ENCODE results near the gene GLRX5. TPM values are rescaled to one million over a fixed set of nuclear protein-coding genes. Genes with fewer than 3 reads are reported as not detected.

GLRX5 gene
- total RNA-seq, 4 donors from 2014 or later: 5.9 to 40.3 (median 23.7) TPM

GRCh38 chr14:95525999-95526398 lies 8.9 kb upstream of the GLRX5 start:
- Histone ChIP-seq H3K4me1 (peaks cover 0 to 9% of the 10 kb centered on the region in 2 donors), H3K27me3 (no peaks in the 10 kb centered on the region), H3K4me3 (no peak overlapping the region), H3K27ac (peak overlapping the region; percentile 81 to 83), H3K9me3 (no peaks in the 10 kb centered on the region), H3K36me3 (no peaks in the 10 kb centered on the region)
- DNase-seq: no peak
- intact Hi-C loops (cut with DNase I; ENCODE audit: low total_unique reads): loop anchor here (5.0 kb wide), 1 partner anchor 84 kb away; no protein-coding TSS in a partner anchor
- TF ChIP-seq, protein P1, sequence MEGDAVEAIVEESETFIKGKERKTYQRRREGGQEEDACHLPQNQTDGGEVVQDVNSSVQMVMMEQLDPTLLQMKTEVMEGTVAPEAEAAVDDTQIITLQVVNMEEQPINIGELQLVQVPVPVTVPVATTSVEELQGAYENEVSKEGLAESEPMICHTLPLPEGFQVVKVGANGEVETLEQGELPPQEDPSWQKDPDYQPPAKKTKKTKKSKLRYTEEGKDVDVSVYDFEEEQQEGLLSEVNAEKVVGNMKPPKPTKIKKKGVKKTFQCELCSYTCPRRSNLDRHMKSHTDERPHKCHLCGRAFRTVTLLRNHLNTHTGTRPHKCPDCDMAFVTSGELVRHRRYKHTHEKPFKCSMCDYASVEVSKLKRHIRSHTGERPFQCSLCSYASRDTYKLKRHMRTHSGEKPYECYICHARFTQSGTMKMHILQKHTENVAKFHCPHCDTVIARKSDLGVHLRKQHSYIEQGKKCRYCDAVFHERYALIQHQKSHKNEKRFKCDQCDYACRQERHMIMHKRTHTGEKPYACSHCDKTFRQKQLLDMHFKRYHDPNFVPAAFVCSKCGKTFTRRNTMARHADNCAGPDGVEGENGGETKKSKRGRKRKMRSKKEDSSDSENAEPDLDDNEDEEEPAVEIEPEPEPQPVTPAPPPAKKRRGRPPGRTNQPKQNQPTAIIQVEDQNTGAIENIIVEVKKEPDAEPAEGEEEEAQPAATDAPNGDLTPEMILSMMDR (IDR thresholded peaks at IDR 0.05): no peak
- TF ChIP-seq POLR2A (IDR thresholded peaks at IDR 0.05): no peak

DNA sequence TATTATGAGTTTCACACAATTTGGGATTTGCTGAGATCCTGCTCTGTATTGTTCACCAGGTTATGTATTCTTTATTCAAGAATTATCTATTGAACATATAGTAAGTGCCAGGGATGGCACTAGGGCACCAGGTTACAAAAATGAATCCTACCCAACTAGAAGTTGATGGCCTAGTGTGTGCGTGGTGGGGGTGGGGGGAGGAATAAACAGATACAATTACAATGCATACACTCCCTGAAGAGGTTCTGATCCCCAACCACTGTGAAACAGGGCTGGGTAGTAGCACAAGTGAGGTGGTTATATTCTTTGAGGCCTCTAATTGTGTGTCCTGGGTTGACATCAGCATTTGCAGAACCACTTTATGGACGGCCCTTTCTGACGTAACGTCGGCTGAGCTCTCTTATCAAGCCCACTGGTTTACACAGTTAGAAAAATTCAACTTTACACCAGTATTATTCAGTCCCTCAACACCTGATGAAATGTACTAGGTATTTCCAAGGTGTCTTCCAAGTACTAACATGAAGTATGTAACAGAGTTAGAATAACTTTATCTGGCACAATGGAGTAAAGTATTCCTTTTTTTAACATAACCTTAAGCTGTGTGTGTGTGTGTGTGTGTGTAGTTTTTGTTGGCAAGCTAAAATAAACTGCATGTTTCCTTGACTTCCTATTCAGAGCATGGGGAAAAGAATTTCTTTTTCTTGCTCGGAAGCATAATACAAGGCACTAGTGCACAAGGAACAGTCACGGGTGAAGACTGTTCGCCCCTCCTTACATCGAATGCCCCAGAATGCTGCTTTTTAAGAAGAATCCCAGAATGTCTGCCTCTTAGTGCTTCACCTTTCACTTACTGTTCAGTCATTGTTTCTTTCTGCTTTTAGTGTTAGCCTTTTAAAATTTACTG lies 8.1 kb upstream of the GLRX5 start:
- DNase-seq: no peak
- Histone ChIP-seq H3K9me3 (no peaks in the 10 kb centered on the region), H3K36me3 (no peaks in the 10 kb centered on the region), H3K4me3 (no peak overlapping the region), H3K27ac (peak overlapping the region; percentile 81 to 83), H3K27me3 (no peaks in the 10 kb centered on the region), H3K4me1 (peaks cover 0 to 15% of the 10 kb centered on the region in 2 donors)
- intact Hi-C loops (cut with DNase I; ENCODE audit: low total_unique reads): loop anchor here (5.0 kb wide), 1 partner anchor 84 kb away; no protein-coding TSS in a partner anchor
- no peak for TF ChIP-seq POLR2A (IDR thresholded peaks at IDR 0.05)
- TF ChIP-seq, protein P1 (IDR thresholded peaks at IDR 0.05): no peak

DNA sequence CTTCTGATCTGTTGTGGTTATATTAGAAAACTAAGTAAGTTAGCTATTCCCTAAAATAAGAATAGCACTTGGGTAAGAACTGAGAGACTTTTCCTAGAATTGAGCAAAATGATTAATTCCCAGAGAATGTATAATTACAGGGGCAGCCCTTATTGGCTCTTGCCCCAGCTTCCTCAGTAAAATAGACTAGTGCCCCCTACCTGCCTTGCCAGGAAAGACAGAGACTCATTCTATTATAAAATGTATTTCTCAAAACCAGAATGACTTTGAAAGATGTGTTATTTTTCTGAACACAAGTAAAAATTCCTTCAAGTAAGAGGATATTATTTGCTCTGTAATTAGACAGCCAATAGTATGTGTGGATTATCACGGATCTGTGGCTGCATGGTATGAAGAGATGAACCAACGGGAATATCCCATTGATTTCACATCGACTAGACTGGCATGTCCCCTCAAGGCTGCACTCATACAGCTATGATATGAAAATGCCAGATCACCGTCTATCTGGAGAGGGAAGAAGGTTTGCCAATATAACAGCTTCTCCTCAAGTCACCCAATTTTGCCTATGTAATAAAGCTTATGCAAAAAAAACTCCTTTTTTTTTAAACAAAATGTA lies 7.4 kb upstream of the GLRX5 start:
- no peaks in the 10 kb centered on the region for H3K36me3 ChIP-seq
- H3K27me3 ChIP-seq: no peaks in the 10 kb centered on the region
- no peaks in the 10 kb centered on the region for H3K9me3 ChIP-seq
- no peak overlapping the region for H3K4me3 ChIP-seq
- peaks cover 3 to 19% of the 10 kb centered on the region in 2 donors for H3K4me1 ChIP-seq
- TF ChIP-seq, protein P1 (IDR thresholded peaks at IDR 0.05): peak; percentile 75 to 87 (median 79)
- no peak for TF ChIP-seq POLR2A (IDR thresholded peaks at IDR 0.05)
- intact Hi-C loops (cut with DNase I; ENCODE audit: low total_unique reads): loop anchor here (5.0 kb wide), 1 partner anchor 85 kb away; no protein-coding TSS in a partner anchor
- H3K27ac ChIP-seq: peak overlapping the region; percentile 81 to 83
- DNase-seq: peak; percentile 63 to 80

DNA sequence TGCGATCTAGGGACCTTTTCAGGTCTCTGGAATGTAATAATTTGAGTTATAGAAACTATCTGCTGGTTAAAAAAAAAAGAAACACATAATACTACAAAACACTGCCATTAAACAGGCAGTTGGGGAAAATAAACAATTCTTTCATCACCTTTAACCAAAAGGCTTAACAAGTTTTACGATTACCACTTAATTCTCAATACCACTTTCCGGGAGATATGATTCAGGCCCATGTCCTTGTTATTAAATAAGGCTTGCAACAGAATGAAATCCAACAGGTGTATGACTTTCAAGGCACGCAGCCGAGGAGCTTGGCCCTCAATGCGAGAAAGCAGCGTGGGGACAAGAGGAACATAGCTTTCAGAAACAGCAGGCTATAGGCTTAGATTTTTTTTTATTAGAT lies 5.6 kb upstream of the GLRX5 start:
- no peaks in the 10 kb centered on the region for H3K36me3 ChIP-seq
- TF ChIP-seq, protein P1 (IDR thresholded peaks at IDR 0.05): no peak
- no peak for TF ChIP-seq POLR2A (IDR thresholded peaks at IDR 0.05)
- H3K27ac ChIP-seq: peak overlapping the region in 1 of 2 donors; percentile 2

More for the DNA sequence above, 5.6 kb upstream of the GLRX5 start:
- no peaks in the 10 kb centered on the region for H3K9me3 ChIP-seq
- no peak for DNase-seq
- intact Hi-C loops (cut with DNase I; ENCODE audit: low total_unique reads): loop anchor here (5.0 kb wide), 1 partner anchor 87 kb away; no protein-coding TSS in a partner anchor
- H3K4me1 ChIP-seq: peaks cover 14 to 26% of the 10 kb centered on the region in 2 donors
- H3K27me3 ChIP-seq: no peaks in the 10 kb centered on the region
- no peak overlapping the region for H3K4me3 ChIP-seq

Measured in uterus (tissue), 4 donors.